GM12872 (cell line): Measurements from ENCODE around the gene BCAP31.

ENCODE experiments used
- CTCF ChIP-seq: IDR thresholded peaks from 3 replicates; pipeline ENCODE4 v1.5.1; 2011; ENCODE audit warnings: low read depth, mild to moderate bottlenecking, low read length, moderate library complexity; ENCODE audit not compliant: insufficient read depth

The BCAP31 gene

GRCh38 chrX:153724252-153725038 is at the start of gene BCAP31, which contains the start of gene ABCD1:
BCAP31 (minus strand) TSS chrX:153724387; CDS start chrX:153723244, 1,143 bp downstream.
ABCD1 (plus strand) TSS chrX:153724856; CDS start chrX:153725267, 411 bp downstream.
- TF ChIP-seq CTCF = no peak

DNA sequence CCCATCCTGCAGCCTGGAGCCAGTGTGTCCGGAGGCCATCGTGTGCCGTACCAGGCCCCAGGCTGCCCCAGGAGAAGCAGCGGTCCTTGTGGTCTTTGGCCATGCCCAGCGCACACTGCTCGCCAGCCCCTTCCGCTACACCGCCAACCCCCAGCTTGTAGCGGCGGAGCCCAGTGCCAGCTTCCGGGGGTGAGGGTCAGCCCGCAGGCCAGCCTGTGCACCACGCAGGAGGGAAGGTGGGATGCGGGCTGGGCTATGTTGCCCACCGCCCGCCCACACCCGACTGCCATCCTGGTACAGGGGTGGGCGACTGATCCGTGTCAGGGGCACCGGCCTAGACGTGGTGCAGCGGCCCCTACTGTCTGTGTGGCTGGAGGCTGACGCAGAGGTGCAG is 49.0 kb upstream of the BCAP31 start:
- no peak for TF ChIP-seq CTCF

- TF ChIP-seq CTCF = no peak
Measured at GRCh38 chrX:153772316-153773217, 48.4 kb upstream of the BCAP31 start.

DNA sequence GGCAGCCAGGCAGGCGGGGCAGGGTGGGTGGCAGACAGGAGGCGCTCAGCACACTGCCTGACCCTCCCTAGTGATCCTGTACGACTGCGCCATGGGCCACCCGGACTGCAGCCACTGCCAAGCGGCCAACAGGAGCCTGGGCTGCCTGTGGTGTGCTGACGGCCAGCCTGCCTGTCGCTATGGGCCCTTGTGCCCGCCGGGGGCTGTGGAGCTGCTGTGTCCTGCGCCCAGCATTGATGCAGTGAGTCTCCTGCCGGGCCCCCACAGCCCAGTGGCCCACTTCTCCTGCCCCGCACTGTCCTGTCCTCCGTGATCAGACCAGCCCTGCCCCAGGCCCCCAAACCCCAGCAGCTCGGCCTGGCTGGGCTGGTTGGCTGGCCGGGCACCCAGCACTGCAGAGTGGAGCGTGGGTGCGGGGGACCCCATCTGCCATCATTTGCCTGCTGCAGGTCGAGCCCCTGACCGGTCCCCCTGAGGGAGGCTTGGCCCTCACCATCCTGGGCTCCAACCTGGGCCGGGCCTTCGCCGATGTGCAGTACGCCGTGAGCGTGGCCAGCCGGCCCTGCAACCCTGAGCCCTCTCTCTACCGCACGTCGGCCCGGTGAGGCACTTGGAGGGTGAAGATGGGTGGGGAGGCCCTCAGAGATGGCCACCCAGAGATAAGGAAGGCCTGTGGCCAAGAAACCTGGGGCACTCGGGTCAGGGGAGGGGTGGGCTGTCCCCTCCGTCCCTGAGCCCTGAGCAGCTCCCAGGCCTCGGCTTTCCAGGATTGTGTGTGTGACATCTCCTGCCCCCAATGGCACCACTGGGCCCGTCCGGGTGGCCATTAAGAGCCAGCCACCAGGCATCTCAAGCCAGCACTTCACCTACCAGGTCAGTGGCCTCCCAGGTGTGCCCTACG is 47.5 kb upstream of the BCAP31 start:
- no peak for TF ChIP-seq CTCF

GRCh38 chrX:153770601-153771414 is 46.6 kb upstream of the BCAP31 start:
- no peak for TF ChIP-seq CTCF

GRCh38 chrX:153769865-153770600 is 45.8 kb upstream of the BCAP31 start:
- TF ChIP-seq CTCF = no peak
